ENCODE results near the gene ARHGAP27.

The ARHGAP27 gene

GRCh38 chr17:45384789-45385262 lies 47.8 kb downstream of the ARHGAP27 start:
- no peak for DNase-seq (ENCODE audit: low read depth in 2 of 2)

- no peak for DNase-seq (ENCODE audit: low read depth in 2 of 2)
These were observed 48.5 kb downstream of the ARHGAP27 start for GRCh38 chr17:45384047-45384788.

GRCh38 chr17:45383003-45383402 lies 49.7 kb downstream of the ARHGAP27 start:
- DNase-seq (ENCODE audit: low read depth in 2 of 2): no peak

GRCh38 chr17:45382226-45382625 lies 50.4 kb downstream of the ARHGAP27 start:
- DNase-seq (ENCODE audit: low read depth in 2 of 2): no peak

GRCh38 chr17:45380991-45381390 lies 51.7 kb downstream of the ARHGAP27 start:
- DNase-seq (ENCODE audit: low read depth in 2 of 2): no peak

- DNase-seq (ENCODE audit: low read depth in 2 of 2): no peak
These were observed 52.5 kb downstream of the ARHGAP27 start for GRCh38 chr17:45380046-45380765.

GRCh38 chr17:45377401-45377800 lies 55.3 kb downstream of the ARHGAP27 start:
- no peak for DNase-seq (ENCODE audit: low read depth in 2 of 2)

- DNase-seq (ENCODE audit: low read depth in 2 of 2): no peak
These were observed 56.3 kb downstream of the ARHGAP27 start for GRCh38 chr17:45376171-45377005.

- no peak for DNase-seq (ENCODE audit: low read depth in 2 of 2)
These were observed 58.2 kb downstream of the ARHGAP27 start for GRCh38 chr17:45374501-45374900.

- no peak for DNase-seq (ENCODE audit: low read depth in 2 of 2)
These were observed 60.3 kb downstream of the ARHGAP27 start for GRCh38 chr17:45372325-45372869.

- peak in 1 of 2 experiments; percentile 39 for DNase-seq (ENCODE audit: low read depth in 2 of 2)
These were observed 61.0 kb downstream of the ARHGAP27 start for GRCh38 chr17:45371414-45372324.

GRCh38 chr17:45370949-45371413 lies 61.7 kb downstream of the ARHGAP27 start:
- DNase-seq (ENCODE audit: low read depth in 2 of 2): no peak

- no peak for DNase-seq (ENCODE audit: low read depth in 2 of 2)
These were observed 63.2 kb downstream of the ARHGAP27 start for GRCh38 chr17:45369421-45369820.

- no peak for DNase-seq (ENCODE audit: low read depth in 2 of 2)
These were observed 64.0 kb downstream of the ARHGAP27 start for GRCh38 chr17:45368651-45369050.

- DNase-seq (ENCODE audit: low read depth in 2 of 2): no peak
These were observed 65.5 kb downstream of the ARHGAP27 start for GRCh38 chr17:45367216-45367615.

- no peak for DNase-seq (ENCODE audit: low read depth in 2 of 2)
These were observed 66.0 kb downstream of the ARHGAP27 start for GRCh38 chr17:45366691-45367090.

- DNase-seq (ENCODE audit: low read depth in 2 of 2): no peak
These were observed 66.6 kb downstream of the ARHGAP27 start for GRCh38 chr17:45366049-45366448.

GRCh38 chr17:45364531-45365390 lies 67.9 kb downstream of the ARHGAP27 start:
- DNase-seq (ENCODE audit: low read depth in 2 of 2): no peak

GRCh38 chr17:45363498-45363897 lies 69.2 kb downstream of the ARHGAP27 start:
- no peak for DNase-seq (ENCODE audit: low read depth in 2 of 2)

- DNase-seq (ENCODE audit: low read depth in 2 of 2): no peak
These were observed 70.7 kb downstream of the ARHGAP27 start for GRCh38 chr17:45361976-45362375.

Measured in stimulated activated CD4-positive, alpha-beta T cell treated with anti-CD3 and anti-CD28 coated beads, Interleukin-12 subunit alpha, Interleukin-12 subunit beta, amount 100 ng/mL, for 24 hours (primary cell).